Fibroblast of pulmonary artery (primary cell): Measurements from ENCODE around the gene EIF1AX.

Experiments
- DNase-seq: peaks from one replicate; pipeline ENCODE4 v3.0.0-alpha.2; 2010; ENCODE audit warnings: low read depth
- H3K4me3 ChIP-seq: replicated peaks from 2 replicates; pipeline ENCODE4 v1.5.1; 2011; ENCODE audit warnings: low read depth, mild to moderate bottlenecking, control low read depth, low read length, moderate library complexity
- CTCF ChIP-seq: IDR thresholded peaks from 2 replicates; pipeline ENCODE4 v1.5.1; 2011; ENCODE audit warnings: mild to moderate bottlenecking, control low read depth, low read length, inconsistent platforms; ENCODE audit errors: missing control alignments

Gene EIF1AX

GRCh38 chrX:20143561-20143960 lies 1.9 kb upstream of the EIF1AX start:
- TF ChIP-seq CTCF, result no peak
- H3K4me3 ChIP-seq, result no peak overlapping the region
- no peak for DNase-seq

GRCh38 chrX:20143111-20143510 lies 1.5 kb upstream of the EIF1AX start:
- DNase-seq, result no peak
- TF ChIP-seq CTCF, result no peak
- H3K4me3 ChIP-seq, result no peak overlapping the region

GRCh38 chrX:20140420-20140819 lies 1.2 kb downstream of the EIF1AX start:
- DNase-seq, result no peak
- TF ChIP-seq CTCF, result no peak

GRCh38 chrX:20139966-20140365 lies 1.7 kb downstream of the EIF1AX start:
- no peak for TF ChIP-seq CTCF
- H3K4me3 ChIP-seq, result peak overlapping the region; percentile 78
- DNase-seq, result peak; percentile 46

More at GRCh38 chrX:20140420-20140819, 1.2 kb downstream of the EIF1AX start:
- H3K4me3 ChIP-seq, result peak overlapping the region; percentile 78

- no peak for TF ChIP-seq CTCF
Observed at GRCh38 chrX:20135944-20136343, 5.7 kb downstream of the EIF1AX start.

GRCh38 chrX:20132666-20133065 lies 9.0 kb downstream of the EIF1AX start:
- TF ChIP-seq CTCF, result no peak
- DNase-seq, result no peak
- H3K4me3 ChIP-seq, result no peak overlapping the region

More at GRCh38 chrX:20135944-20136343, 5.7 kb downstream of the EIF1AX start:
- DNase-seq, result no peak
- no peak overlapping the region for H3K4me3 ChIP-seq

GRCh38 chrX:20130357-20130756 lies 11.3 kb downstream of the EIF1AX start:
- no peak for TF ChIP-seq CTCF
- DNase-seq, result no peak
- H3K4me3 ChIP-seq, result no peak overlapping the region
